HS-5 (cell line): ENCODE results near the gene MAN1C1.
"Not testable (repeated sequence)": the region's sequence is repeated elsewhere in the genome, so short reads cannot be mapped to it uniquely, and the experiment has no call there.

Experiments used
- DNase-seq: peaks from one replicate; pipeline ENCODE4 v3.0.0-alpha.2; 2012; ENCODE audit warnings: low read depth

Gene MAN1C1

GRCh38 chr1:25657883-25658760 lies 41.5 kb downstream of the MAN1C1 start:
- DNase-seq: no peak

GRCh38 chr1:25658791-25659431 lies 42.3 kb downstream of the MAN1C1 start:
- DNase-seq: no peak

GRCh38 chr1:25661043-25661815 lies 44.6 kb downstream of the MAN1C1 start:
- DNase-seq: no peak

DNA sequence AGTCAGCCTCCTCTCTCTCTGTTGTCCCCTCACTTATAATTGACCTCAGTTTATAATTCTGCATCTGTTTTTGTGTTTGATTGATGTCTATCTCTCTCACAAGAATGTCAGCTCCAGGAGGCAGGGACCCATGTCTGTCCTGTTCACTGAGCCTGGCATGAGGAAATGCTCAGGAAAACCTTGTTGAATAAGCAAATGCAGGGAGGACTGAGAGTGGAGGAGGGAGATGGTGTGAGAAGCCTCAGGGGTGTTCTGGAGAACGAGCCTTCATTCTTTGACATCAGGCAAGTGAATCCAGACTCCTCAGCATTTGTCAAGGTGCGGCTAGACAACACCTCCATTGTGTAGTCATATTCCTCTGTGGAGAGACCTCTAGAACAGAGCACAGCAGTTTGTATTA lies 45.5 kb downstream of the MAN1C1 start:
- no peak for DNase-seq

DNA sequence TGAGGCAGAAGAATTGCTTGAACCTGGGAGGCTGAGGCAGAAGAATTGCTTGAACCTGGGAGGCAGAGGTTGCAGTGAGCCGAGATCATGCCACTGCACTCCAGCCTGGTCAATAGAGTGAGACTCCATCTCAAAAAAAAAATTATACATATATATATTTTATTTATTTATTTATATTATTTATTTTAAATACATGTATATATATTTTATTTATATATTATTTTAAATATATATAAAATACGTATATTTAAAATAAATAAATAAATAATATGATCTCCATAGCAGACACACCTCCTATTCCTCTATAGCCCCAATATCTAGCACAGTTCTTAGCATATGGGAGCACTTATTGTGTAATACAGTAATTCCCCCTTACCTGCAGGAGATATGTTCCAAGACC lies 46.4 kb downstream of the MAN1C1 start:
- not testable (repeated sequence) for DNase-seq

DNA sequence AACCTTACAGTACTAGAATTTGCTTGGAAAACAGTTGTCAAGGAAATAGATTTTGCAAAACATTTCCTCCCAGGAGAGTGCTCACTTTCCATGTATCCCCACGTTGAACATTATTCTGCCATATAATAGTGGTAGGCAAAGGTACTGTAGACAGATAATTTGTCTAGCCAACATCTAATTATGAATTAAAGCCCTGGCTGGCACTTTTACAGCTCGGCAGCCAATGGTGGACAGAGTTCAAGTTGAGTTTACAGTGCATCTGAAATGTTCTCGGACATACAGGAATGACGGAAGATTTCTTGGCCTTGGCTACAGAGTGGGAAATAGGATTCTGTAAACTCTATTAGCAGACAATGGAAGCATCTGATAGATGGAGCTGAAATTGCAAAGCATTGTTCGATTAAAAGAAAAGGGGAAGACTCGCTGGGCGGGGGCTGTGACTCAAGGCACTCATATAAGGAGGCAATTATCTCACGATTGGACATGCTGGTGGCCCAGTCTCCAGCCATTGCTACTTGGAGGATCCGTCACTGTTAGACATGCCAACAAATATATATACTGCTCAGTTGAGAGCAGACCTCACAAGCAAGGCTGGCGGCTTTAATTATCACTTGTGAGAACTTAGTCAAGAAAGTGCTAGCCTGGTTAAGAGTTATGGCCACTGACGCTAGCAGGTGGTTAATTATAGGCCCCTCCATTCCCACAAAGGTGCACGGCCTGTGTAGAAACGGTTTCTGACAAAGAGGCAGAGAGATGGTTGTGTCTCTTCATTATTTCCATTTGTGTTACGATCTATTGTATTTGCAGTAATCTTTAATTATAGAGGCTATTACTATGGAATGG lies 48.0 kb downstream of the MAN1C1 start:
- no peak for DNase-seq

DNA sequence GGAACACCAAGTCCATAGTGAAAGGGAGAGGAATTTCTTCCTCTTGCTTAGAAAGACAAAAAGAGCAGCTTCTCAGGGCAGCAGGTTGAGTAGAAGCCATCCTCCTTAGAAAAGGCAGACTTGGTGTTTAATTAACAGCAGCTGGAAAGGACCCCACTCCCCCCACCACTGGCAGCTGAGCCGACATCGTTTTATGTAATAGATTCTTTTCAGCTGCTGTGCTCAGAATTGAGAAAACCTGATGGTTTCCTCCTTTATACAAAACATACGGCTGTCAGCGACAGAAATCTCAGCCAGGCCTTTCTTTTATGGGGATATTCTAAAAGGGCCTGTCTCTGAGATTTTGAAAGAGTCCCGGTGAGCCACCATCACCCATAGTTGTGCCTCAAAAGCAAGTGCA lies 49.9 kb downstream of the MAN1C1 start:
- DNase-seq: no peak

GRCh38 chr1:25668931-25669573 lies 52.5 kb downstream of the MAN1C1 start:
- no peak for DNase-seq

DNA sequence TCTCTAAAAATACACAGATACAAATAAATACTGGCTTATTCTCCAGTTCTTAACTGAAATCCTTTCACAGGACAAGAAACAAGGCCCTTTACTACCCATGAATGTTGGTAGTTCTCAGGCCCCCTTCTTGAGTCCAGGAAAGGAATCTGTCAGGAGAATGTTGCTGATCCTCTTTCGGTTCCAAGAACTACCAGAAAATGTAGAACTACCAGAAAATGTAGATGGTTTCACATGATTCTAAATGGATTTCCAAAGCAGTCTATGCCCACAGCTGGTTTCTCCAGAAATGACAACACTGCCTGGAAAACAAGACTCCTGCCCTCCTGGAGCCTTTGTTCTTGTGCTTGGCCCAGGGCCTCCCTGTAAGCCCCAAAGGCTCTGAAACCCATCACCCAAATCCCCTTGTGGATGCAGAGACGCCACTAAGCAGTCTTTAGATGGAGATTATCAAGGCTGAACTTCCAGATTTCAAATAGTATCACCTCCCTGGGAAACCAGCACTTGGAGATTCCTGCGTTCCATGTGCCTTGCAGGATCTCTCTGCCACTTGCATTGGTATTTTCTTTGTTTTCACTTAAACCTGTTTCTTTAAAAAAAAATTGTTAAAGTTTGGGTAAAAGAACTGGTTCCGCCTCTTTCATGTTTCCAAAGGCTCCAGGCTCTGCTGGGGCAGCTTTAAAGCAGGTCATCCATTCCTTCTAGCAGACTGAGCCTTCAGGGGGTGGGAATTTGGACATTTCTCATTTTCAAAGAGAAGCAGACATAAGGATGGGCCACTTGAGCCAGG lies 53.4 kb downstream of the MAN1C1 start:
- DNase-seq: no peak

DNA sequence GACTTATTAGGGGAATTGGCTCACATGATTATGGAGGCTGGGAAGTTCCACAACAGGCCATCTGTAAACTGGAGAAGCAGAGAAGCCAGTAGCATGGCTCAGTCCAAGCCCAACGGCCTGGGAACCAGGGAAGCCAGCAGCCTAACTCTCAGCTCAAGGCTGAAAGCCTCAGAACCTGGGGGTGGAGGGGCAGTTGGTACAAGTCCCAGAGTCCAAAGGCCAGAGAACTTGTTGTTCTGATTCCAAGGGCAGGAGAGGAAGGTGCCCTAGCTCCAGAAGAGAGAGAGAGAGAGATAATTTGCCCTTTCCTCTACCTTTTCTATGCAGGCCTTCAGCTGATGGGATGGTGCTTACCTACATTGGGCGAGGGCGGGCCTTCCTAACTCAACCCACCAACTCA lies 55.3 kb downstream of the MAN1C1 start:
- no peak for DNase-seq

DNA sequence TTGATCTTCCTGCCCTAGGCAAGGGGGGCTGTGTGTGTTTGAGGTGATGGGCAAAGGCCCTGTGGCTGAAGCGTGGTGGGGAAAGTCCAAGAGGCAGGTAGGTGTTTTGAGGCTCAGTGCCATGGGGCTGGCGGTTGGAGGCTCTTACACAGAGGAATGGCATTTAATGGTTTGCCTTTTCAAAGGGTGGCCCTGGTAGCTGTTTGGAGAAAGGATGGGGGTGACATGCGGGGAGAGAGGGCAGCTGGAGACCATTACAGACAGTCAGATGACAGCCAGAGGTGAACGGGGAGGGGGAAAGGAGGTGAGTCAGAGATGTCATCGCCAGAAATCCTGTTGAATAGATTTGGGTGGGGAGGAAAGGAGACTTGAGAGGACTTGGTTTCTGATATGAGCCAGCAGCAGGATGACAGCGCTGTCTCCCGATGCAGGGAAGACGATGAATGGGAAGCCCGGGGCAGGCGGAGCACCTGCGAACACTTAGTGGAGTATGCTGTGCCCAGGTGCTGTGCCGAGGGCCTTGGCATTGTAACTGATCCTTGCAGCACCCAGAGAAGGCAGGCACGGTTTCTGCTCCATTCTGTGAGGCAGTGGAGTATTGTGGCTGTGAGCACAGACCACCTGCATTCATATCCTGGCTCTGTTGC lies 56.3 kb downstream of the MAN1C1 start:
- DNase-seq: no peak

DNA sequence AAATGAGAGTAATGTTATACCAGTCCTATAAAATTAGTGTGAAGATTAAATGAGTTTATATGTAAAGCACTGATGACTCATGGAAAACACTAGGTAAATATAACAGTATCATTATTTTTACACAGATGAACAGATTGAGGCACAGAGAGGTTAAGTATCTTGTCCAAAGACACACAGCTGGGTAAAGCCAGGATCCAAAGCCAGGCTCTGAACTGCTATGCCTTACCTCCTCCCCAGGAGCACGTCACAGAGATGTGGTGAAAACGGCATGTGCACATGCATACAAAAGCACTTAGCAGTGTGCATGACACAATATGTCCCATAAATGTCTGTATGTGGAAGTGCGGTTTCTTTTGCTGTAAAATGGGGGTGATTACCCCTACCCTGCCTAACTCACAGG lies 56.9 kb downstream of the MAN1C1 start:
- no peak for DNase-seq

GRCh38 chr1:25673962-25674806 lies 57.6 kb downstream of the MAN1C1 start:
- no peak for DNase-seq

GRCh38 chr1:25674807-25675084 lies 58.2 kb downstream of the MAN1C1 start:
- DNase-seq: no peak

DNA sequence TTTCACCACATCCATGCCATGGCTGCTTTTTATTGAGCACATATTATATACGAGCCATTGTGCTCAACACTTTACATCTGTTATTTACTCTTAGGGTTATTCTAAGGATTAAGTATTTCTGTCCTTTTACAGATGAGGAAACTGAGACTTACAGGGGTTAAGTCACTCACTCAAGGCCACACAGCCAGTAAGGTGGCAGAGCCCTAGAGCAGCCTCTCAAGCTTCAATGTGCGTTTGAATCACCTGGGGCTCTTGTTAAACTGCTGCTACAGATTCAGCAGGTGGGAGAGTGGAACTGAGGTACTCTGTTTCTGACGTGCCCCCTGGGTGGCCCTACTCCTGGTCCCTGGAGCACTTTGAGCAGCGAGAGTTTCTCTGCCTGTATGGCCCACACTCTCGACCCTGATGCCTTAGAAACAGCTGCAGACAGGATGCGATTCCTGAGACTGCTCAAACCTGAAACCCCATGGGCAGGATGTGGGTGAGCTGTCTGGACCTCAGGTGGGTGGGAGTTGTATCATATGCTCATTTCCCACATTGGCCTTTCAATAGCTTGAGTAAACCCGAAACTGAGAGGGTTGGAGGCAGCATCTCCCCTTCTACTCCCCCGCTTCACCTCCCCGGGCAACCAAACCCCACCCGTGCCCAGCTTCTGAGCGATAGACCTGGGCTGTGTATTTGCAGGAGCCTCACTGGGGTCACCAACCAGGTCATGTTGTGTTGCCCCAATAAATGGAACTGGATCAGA lies 59.3 kb downstream of the MAN1C1 start:
- no peak for DNase-seq

DNA sequence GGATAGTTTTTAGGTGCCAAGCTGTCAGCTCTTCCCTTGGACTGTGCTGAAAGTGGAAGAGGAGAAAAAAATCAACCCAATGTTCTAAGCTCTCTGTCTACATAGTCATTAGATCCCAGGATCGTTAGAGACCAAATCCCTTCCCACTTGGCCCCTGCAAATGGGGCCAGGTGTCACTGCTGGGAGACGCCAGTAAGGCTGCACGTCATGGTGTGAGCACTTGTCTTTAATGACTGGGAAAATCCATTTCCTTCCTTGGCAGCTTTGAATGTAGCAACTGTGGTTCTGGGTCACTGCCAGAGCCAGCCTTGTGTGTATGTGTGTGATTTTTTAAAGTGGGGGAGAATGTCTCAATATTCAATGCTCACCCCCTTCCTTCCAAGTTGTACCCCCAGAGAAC lies 59.9 kb downstream of the MAN1C1 start:
- no peak for DNase-seq

DNA sequence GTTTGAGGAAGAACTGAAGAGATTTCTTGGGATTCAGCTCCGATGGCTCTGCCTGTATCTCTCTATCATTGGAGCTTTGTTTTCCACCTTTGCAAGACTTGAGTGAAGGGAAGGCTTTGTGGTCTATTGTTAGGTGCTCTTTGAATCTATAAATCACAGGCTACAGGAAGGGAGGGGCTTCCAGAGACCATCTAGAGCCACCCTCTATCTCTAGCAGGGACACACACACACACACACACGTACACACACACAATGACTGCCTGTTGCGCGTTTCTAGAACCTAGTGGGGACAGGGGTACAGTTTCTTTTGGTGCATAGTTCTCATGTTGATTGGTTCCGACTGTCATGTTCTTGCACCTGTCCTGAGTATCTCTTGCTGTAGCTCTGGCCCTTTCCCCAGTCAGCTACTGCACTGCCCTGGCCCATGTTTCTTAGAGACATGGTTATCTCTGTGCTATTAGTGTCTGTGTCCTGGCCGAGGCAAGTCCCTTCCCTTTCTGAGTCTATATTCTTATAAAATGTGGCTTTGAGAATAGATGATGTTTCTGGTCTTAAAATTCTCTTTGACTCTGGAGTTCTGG lies 60.7 kb downstream of the MAN1C1 start:
- DNase-seq: no peak

GRCh38 chr1:25679171-25679570 lies 62.6 kb downstream of the MAN1C1 start:
- no peak for DNase-seq
